NK-92 treated with Interleukin-12 subunit alpha and Interleukin-12 subunit beta, amount 100 ng/mL, for 24 hours (cell line): ENCODE data around the gene YY1.
A peak's percentile ranks its signal among the peaks of the same experiment; 100 is the strongest.
"Not testable (repeated sequence)": the region's sequence is repeated elsewhere in the genome, so short reads cannot be mapped to it uniquely, and the experiment has no call there.

ENCODE experiments used
- DNase-seq: peaks from one replicate; lab custom pipeline; 2025; lab: John Stamatoyannopoulos, UW

YY1 gene

GRCh38 chr14:100238419-100239210 lies at the start of gene YY1:
YY1 (plus strand) TSS chr14:100239144; CDS start chr14:100239245, 101 bp downstream.
- peak; percentile 98 for DNase-seq

GRCh38 chr14:100190126-100190525 lies 48.8 kb upstream of the YY1 start:
- DNase-seq, result no peak

GRCh38 chr14:100191584-100192249 lies 47.2 kb upstream of the YY1 start:
- DNase-seq, result no peak

GRCh38 chr14:100192250-100192671 lies 46.7 kb upstream of the YY1 start:
- no peak for DNase-seq

- peak; percentile 99 for DNase-seq
Observed at GRCh38 chr14:100192672-100193416, 46.1 kb upstream of the YY1 start.

GRCh38 chr14:100193417-100194357 lies 45.3 kb upstream of the YY1 start:
- no peak for DNase-seq

- DNase-seq, result no peak
Observed at GRCh38 chr14:100199240-100199860, 39.6 kb upstream of the YY1 start.

- no peak for DNase-seq
Observed at GRCh38 chr14:100200311-100200710, 38.6 kb upstream of the YY1 start.

- DNase-seq, result no peak
Observed at GRCh38 chr14:100201701-100202100, 37.2 kb upstream of the YY1 start.

- DNase-seq, result no peak
Observed at GRCh38 chr14:100202712-100203111, 36.2 kb upstream of the YY1 start.

GRCh38 chr14:100203146-100203545 lies 35.8 kb upstream of the YY1 start:
- no peak for DNase-seq

GRCh38 chr14:100203962-100204834 lies 34.7 kb upstream of the YY1 start:
- DNase-seq, result no peak

GRCh38 chr14:100204835-100205167 lies 34.1 kb upstream of the YY1 start:
- DNase-seq, result not testable (repeated sequence)

GRCh38 chr14:100207588-100207987 lies 31.4 kb upstream of the YY1 start:
- DNase-seq, result not testable (repeated sequence)

- not testable (repeated sequence) for DNase-seq
Observed at GRCh38 chr14:100208136-100208535, 30.8 kb upstream of the YY1 start.

GRCh38 chr14:100211366-100211765 lies 27.6 kb upstream of the YY1 start:
- no peak for DNase-seq

GRCh38 chr14:100211893-100212292 lies 27.1 kb upstream of the YY1 start:
- no peak for DNase-seq

- no peak for DNase-seq
Observed at GRCh38 chr14:100212476-100213333, 26.2 kb upstream of the YY1 start.

GRCh38 chr14:100213587-100213955 lies 25.4 kb upstream of the YY1 start:
- no peak for DNase-seq
